ENCODE data around the gene SLC34A3.

Gene SLC34A3

DNA sequence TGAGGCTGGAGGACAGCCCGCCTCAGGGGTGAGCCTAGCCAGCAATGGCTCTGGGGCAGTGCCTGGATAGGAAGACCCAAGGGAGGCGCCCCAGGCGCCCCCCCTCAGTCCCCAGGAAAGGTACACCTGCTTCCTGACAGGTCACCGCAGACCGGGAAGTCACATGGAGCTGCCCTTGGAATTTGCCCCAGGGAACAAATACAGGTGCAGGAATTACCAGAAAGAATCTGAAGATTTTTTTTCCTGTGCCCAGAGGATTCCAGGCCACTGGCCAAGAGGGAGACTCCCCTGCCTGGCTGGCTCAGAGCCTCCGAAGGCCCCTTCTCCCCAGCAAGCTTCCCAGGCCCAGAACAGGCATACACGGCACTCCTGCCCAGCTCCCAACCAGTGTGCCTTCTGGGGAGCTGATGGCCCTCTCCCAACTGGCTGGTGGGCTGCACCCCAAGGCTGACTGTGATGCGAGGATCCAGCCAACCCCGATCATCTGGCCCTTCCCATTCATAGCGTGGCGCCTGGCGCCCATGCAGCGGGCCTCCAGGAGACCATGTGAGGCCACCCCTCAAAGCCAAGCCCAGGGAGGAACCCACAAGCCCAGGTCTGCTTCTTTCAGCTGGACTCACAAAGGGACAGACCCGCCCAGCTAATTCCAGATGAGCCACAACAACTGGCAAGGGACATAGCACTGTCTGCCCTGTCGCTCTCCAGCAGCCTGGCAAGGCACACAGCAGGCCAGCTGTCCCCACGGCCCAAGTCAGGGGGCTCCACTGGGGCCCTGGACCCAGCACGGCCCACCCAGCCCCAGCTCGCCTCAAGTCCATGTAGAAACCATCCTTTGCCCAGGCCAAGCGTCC lies 32.4 kb upstream of the SLC34A3 start:
- peak overlapping the region; percentile 34 for H3K9ac ChIP-seq (ENCODE audit: low read length)
- no peak overlapping the region for H2BK120ac ChIP-seq (ENCODE audit: low read depth, low read length)
- H3K18ac ChIP-seq (ENCODE audit: low read length) = no peak overlapping the region
- no peak overlapping the region for H3K4me2 ChIP-seq (ENCODE audit: low read length)
- H3K4ac ChIP-seq (ENCODE audit: low read depth, low read length) = no peak overlapping the region
- peak overlapping the region; percentile 15 for H3K56ac ChIP-seq (ENCODE audit: low read length)
- no peak overlapping the region for H4K5ac ChIP-seq (ENCODE audit: low read length)
- H3K36me3 ChIP-seq (ENCODE audit: control insufficient read depth, insufficient read depth, low read length) = no peaks in the 10 kb centered on the region
- DNase-seq = no peak
- no peak overlapping the region for H3K23ac ChIP-seq (ENCODE audit: low read length)
- H3K27ac ChIP-seq (ENCODE audit: low read depth, low read length) = no peak overlapping the region
- H3K27me3 ChIP-seq (ENCODE audit: insufficient read depth, low read length, poor library complexity) = no peaks in the 10 kb centered on the region
- no peak overlapping the region for H2BK5ac ChIP-seq (ENCODE audit: low read length)
- no CpG with 5 or more reads among the region's 19 CpGs for WGBS (ENCODE audit: extremely low coverage, insufficient coverage, low lambda C conversion rate)
- H2AK5ac ChIP-seq (ENCODE audit: low read length) = no peak overlapping the region
- H3K4me1 ChIP-seq (ENCODE audit: control insufficient read depth, low read depth, low read length) = no peaks in the 10 kb centered on the region
- no peak overlapping the region for H2BK15ac ChIP-seq (replicated peaks; ENCODE audit: low read depth)
- H3K79me2 ChIP-seq (ENCODE audit: control insufficient read depth, insufficient read depth, low read length) = peaks cover 2% of the 10 kb centered on the region
- H3K79me1 ChIP-seq (ENCODE audit: low read length) = peaks cover 11% of the 10 kb centered on the region
- H4K8ac ChIP-seq (ENCODE audit: low read depth, low read length) = no peak overlapping the region
- no peak overlapping the region for H3K4me3 ChIP-seq (ENCODE audit: low read length)

DNA sequence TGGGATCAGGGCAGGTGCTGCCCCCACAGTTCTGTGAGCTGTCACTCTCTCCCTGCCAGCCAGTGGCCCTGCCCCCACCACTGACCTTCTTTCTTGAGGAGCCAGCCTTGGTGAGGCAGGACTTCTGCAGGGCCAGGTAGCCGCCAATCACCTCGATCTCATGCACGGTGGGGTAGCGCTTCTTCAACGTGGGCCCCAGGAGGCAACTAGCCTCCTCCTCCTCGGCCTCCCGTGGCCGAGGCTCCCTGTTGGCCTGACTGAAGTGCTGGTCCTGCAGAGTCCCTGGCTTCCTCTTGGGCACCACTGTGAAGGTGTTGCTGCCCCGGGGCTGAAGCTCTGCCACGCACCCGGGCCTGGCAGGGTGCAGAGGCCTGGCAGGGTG lies 31.8 kb upstream of the SLC34A3 start:
- Histone ChIP-seq H4K5ac (ENCODE audit: low read length) (no peak overlapping the region), H3K79me1 (ENCODE audit: low read length) (peaks cover 13% of the 10 kb centered on the region), H3K4me2 (ENCODE audit: low read length) (no peak overlapping the region), H2BK15ac (replicated peaks; ENCODE audit: low read depth) (no peak overlapping the region), H2AK5ac (ENCODE audit: low read length) (no peak overlapping the region), H3K9ac (ENCODE audit: low read length) (peak overlapping the region; percentile 15), H3K4ac (ENCODE audit: low read depth, low read length) (no peak overlapping the region), H3K23ac (ENCODE audit: low read length) (no peak overlapping the region), H3K79me2 (ENCODE audit: control insufficient read depth, insufficient read depth, low read length) (peaks cover 4% of the 10 kb centered on the region), H3K4me3 (ENCODE audit: low read length) (no peak overlapping the region), H3K27ac (ENCODE audit: low read depth, low read length) (no peak overlapping the region), H3K4me1 (ENCODE audit: control insufficient read depth, low read depth, low read length) (no peaks in the 10 kb centered on the region), H4K8ac (ENCODE audit: low read depth, low read length) (no peak overlapping the region), H2BK5ac (ENCODE audit: low read length) (no peak overlapping the region), H3K27me3 (ENCODE audit: insufficient read depth, low read length, poor library complexity) (no peaks in the 10 kb centered on the region), H3K36me3 (ENCODE audit: control insufficient read depth, insufficient read depth, low read length) (no peaks in the 10 kb centered on the region), H3K18ac (ENCODE audit: low read length) (no peak overlapping the region), H2BK120ac (ENCODE audit: low read depth, low read length) (no peak overlapping the region), H3K56ac (ENCODE audit: low read length) (peak overlapping the region; percentile 67)
- no CpG with 5 or more reads among the region's 11 CpGs for WGBS (ENCODE audit: extremely low coverage, insufficient coverage, low lambda C conversion rate)
- DNase-seq = no peak

GRCh38 chr9:137199411-137200121 lies 31.1 kb upstream of the SLC34A3 start:
- no peak overlapping the region for H4K5ac ChIP-seq (ENCODE audit: low read length)
- H3K4me3 ChIP-seq (ENCODE audit: low read length) = no peak overlapping the region
- H3K4me1 ChIP-seq (ENCODE audit: control insufficient read depth, low read depth, low read length) = peaks cover 3% of the 10 kb centered on the region
- no peak overlapping the region for H4K8ac ChIP-seq (ENCODE audit: low read depth, low read length)
- peak; percentile 28 for DNase-seq
- no peak overlapping the region for H2AK5ac ChIP-seq (ENCODE audit: low read length)
- peaks cover 19% of the 10 kb centered on the region for H3K79me1 ChIP-seq (ENCODE audit: low read length)
- WGBS (ENCODE audit: extremely low coverage, insufficient coverage, low lambda C conversion rate) = no CpG with 5 or more reads among the region's 51 CpGs
- H3K4me2 ChIP-seq (ENCODE audit: low read length) = peak overlapping the region; percentile 46
- H3K4ac ChIP-seq (ENCODE audit: low read depth, low read length) = peak overlapping the region; percentile 38
- H2BK15ac ChIP-seq (replicated peaks; ENCODE audit: low read depth) = no peak overlapping the region
- H3K79me2 ChIP-seq (ENCODE audit: control insufficient read depth, insufficient read depth, low read length) = peaks cover 11% of the 10 kb centered on the region
- no peak overlapping the region for H2BK5ac ChIP-seq (ENCODE audit: low read length)
- no peak overlapping the region for H2BK120ac ChIP-seq (ENCODE audit: low read depth, low read length)
- H3K23ac ChIP-seq (ENCODE audit: low read length) = peak overlapping the region; percentile 45
- H3K9ac ChIP-seq (ENCODE audit: low read length) = peak overlapping the region; percentile 69
- no peaks in the 10 kb centered on the region for H3K36me3 ChIP-seq (ENCODE audit: control insufficient read depth, insufficient read depth, low read length)
- H3K27me3 ChIP-seq (ENCODE audit: insufficient read depth, low read length, poor library complexity) = no peaks in the 10 kb centered on the region
- H3K56ac ChIP-seq (ENCODE audit: low read length) = peak overlapping the region; percentile 67
- peak overlapping the region; percentile 64 for H3K18ac ChIP-seq (ENCODE audit: low read length)
- H3K27ac ChIP-seq (ENCODE audit: low read depth, low read length) = no peak overlapping the region

GRCh38 chr9:137200311-137201204 lies 30.1 kb upstream of the SLC34A3 start, which contains the start of gene TPRN:
TSS of gene TPRN (minus strand) at chr9:137200741. CDS start at chr9:137200711, 30 bp downstream.
- H2BK5ac ChIP-seq (ENCODE audit: low read length) = peak within 1 kb of the TSS; percentile 23
- H3K79me2 ChIP-seq (ENCODE audit: control insufficient read depth, insufficient read depth, low read length) = peaks cover 17% of the 10 kb centered on the region
- H2BK15ac ChIP-seq (replicated peaks; ENCODE audit: low read depth) = no peak within 1 kb of the TSS
- peak within 1 kb of the TSS; percentile 76 for H3K4ac ChIP-seq (ENCODE audit: low read depth, low read length)
- peak within 1 kb of the TSS; percentile 68 for H3K27ac ChIP-seq (ENCODE audit: low read depth, low read length)
- no peaks in the 10 kb centered on the region for H3K27me3 ChIP-seq (ENCODE audit: insufficient read depth, low read length, poor library complexity)
- H2AK5ac ChIP-seq (ENCODE audit: low read length) = no peak within 1 kb of the TSS
- peak within 1 kb of the TSS; percentile 81 for H3K4me2 ChIP-seq (ENCODE audit: low read length)
- DNase-seq = peak; percentile 99
- peak within 1 kb of the TSS; percentile 87 for H4K8ac ChIP-seq (ENCODE audit: low read depth, low read length)
- H3K4me1 ChIP-seq (ENCODE audit: control insufficient read depth, low read depth, low read length) = peaks cover 4% of the 10 kb centered on the region
- H3K23ac ChIP-seq (ENCODE audit: low read length) = peak within 1 kb of the TSS; percentile 45
- H3K4me3 ChIP-seq (ENCODE audit: low read length) = peak within 1 kb of the TSS; percentile 58
- WGBS (ENCODE audit: extremely low coverage, insufficient coverage, low lambda C conversion rate) = no CpG with 5 or more reads among the region's 118 CpGs
- peak within 1 kb of the TSS; percentile 64 for H3K18ac ChIP-seq (ENCODE audit: low read length)
- peak within 1 kb of the TSS; percentile 94 for H3K9ac ChIP-seq (ENCODE audit: low read length)
- H3K36me3 ChIP-seq (ENCODE audit: control insufficient read depth, insufficient read depth, low read length) = no peaks in the 10 kb centered on the region
- H3K79me1 ChIP-seq (ENCODE audit: low read length) = peaks cover 24% of the 10 kb centered on the region
- peak within 1 kb of the TSS; percentile 98 for H3K56ac ChIP-seq (ENCODE audit: low read length)
- no peak within 1 kb of the TSS for H4K5ac ChIP-seq (ENCODE audit: low read length)
- no peak within 1 kb of the TSS for H2BK120ac ChIP-seq (ENCODE audit: low read depth, low read length)

DNA sequence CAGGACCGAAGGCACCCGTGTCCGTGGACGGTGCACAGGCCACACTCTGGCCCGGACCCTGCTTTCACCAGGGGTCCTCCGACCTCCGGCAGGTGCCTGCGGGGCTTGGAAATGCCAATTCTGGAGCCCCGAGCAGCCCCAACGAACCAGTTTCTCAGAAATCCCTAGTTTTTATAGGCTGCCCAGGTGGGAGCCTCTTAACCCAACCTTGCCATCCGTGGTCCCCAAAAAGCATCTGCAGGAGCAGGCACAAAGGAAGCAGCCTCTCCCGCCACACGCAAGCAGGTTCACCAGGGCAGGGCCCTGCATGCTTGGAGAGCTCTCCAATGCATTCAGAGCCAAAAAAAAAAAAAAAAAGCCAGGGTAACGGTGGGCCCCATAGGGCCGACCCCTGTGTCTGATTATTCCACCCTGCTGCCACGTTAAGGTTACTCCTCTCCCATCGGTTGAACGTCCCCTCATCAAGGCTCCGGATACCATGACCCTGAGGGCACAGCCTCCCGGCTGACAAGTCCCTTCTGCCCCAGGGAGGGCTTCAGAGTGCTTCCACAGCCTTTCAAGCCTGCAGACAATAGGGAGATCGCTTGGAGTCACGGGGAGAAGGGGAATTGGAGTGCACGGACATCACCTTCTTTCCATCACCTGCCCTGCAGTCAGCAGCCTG lies 29.4 kb upstream of the SLC34A3 start:
- Histone ChIP-seq H3K9ac (ENCODE audit: low read length) (peak overlapping the region; percentile 94), H3K79me2 (ENCODE audit: control insufficient read depth, insufficient read depth, low read length) (peaks cover 24% of the 10 kb centered on the region), H3K18ac (ENCODE audit: low read length) (peak overlapping the region; percentile 24), H4K8ac (ENCODE audit: low read depth, low read length) (peak overlapping the region; percentile 87), H3K4me3 (ENCODE audit: low read length) (peak overlapping the region; percentile 58), H3K23ac (ENCODE audit: low read length) (no peak overlapping the region), H3K27me3 (ENCODE audit: insufficient read depth, low read length, poor library complexity) (no peaks in the 10 kb centered on the region), H3K56ac (ENCODE audit: low read length) (peak overlapping the region; percentile 98), H3K4me2 (ENCODE audit: low read length) (peak overlapping the region; percentile 81), H3K79me1 (ENCODE audit: low read length) (peaks cover 30% of the 10 kb centered on the region), H2BK15ac (replicated peaks; ENCODE audit: low read depth) (no peak overlapping the region), H3K4me1 (ENCODE audit: control insufficient read depth, low read depth, low read length) (peaks cover 6% of the 10 kb centered on the region), H2AK5ac (ENCODE audit: low read length) (no peak overlapping the region), H2BK120ac (ENCODE audit: low read depth, low read length) (no peak overlapping the region), H3K36me3 (ENCODE audit: control insufficient read depth, insufficient read depth, low read length) (no peaks in the 10 kb centered on the region), H3K27ac (ENCODE audit: low read depth, low read length) (peak overlapping the region; percentile 29), H4K5ac (ENCODE audit: low read length) (no peak overlapping the region), H3K4ac (ENCODE audit: low read depth, low read length) (peak overlapping the region; percentile 74), H2BK5ac (ENCODE audit: low read length) (peak overlapping the region; percentile 23)
- peak; percentile 27 for DNase-seq
- no CpG with 5 or more reads among the region's 23 CpGs for WGBS (ENCODE audit: extremely low coverage, insufficient coverage, low lambda C conversion rate)

Data from mesendoderm (in vitro differentiated cells).